GM12878 (cell line): ENCODE results near the gene DDAH1. TPM values are rescaled to one million over a fixed set of nuclear protein-coding genes. Genes with fewer than 3 reads are reported as not detected.
"Not testable (repeated sequence)": the region's sequence is repeated elsewhere in the genome, so short reads cannot be mapped to it uniquely, and the experiment has no call there.

Experiments
- ATAC-seq: fragments of 200-7000 bp; cut with Tn5 transposase; 3 replicates; pipeline ENCODE4 v1.9.1; 2020; ENCODE audit warnings: mild to moderate bottlenecking, moderate library complexity
- BruUV-seq: library from RNA; stranded (reverse); fragments of 400-500 nt; replicated peaks from 2 replicates; lab custom pipeline; 2021; lab: Mats Ljungman, UMichigan
- CTCF ChIA-PET: fragments of 300-600 bp; sonication (Branson Sonifier 250); formaldehyde crosslinking; extraction: SDS; loops from one replicate; lab custom pipeline; 2021; ENCODE audit warnings: inconsistent platforms; lab: Yijun Ruan, JAX
- POLR2A ChIA-PET: fragments of 350-600 bp; formaldehyde crosslinking; extraction: SDS; loops from one replicate; lab custom pipeline; 2021; ENCODE audit warnings: inconsistent platforms; lab: Charles Lee
- RAD21 ChIA-PET: fragments of 300-600 bp; sonication (Branson Sonifier 250); formaldehyde crosslinking; loops from one replicate; lab custom pipeline; 2023; ENCODE audit warnings: antibody characterized with exemption; ENCODE audit not compliant: unreplicated experiment; lab: Charles Lee
- SMC1A ChIA-PET: fragments of 300-600 bp; sonication (Branson Sonifier 250); formaldehyde crosslinking; loops from one replicate; lab custom pipeline; 2023; ENCODE audit not compliant: unreplicated experiment, uncharacterized antibody; lab: Charles Lee
- DNase-seq: peaks from one replicate; pipeline ENCODE4 v3.0.0-alpha.2; 2011; ENCODE audit warnings: low read depth, low spot score
- FAIRE-seq: peaks from 3 replicates; lab custom pipeline; 2011; peaks lifted over from hg19 to GRCh38; lab: Jason Lieb, UNC
- H2AFZ ChIP-seq: 2 replicates; pipeline ENCODE4 v1.6.0; 2011; ENCODE audit warnings: low read depth, low read length, control low read depth; ENCODE audit not compliant: control insufficient read depth
- H3K27ac ChIP-seq: 2 replicates; pipeline ENCODE4 v1.5.1; 2011; ENCODE audit warnings: control low read depth; ENCODE audit not compliant: control insufficient read depth, insufficient read depth
- H3K27me3 ChIP-seq, 2 experiments: replicated peaks in 1 of 2; 2 replicates each; pipeline versions ENCODE4 v1.6.0 to v1.6.1; 2011; ENCODE audit warnings: low read length in 1 of 2; ENCODE audit not compliant: control insufficient read depth in 2 of 2, insufficient read depth in 2 of 2
- H3K36me3 ChIP-seq, 2 experiments: 2 replicates each; pipeline ENCODE4 v1.5.1; 2011; ENCODE audit warnings: low read length in 1 of 2; ENCODE audit not compliant: control insufficient read depth in 2 of 2, insufficient read depth in 2 of 2
- H3K4me1 ChIP-seq: 2 replicates; pipeline ENCODE4 v1.6.1; 2011; ENCODE audit warnings: mild to moderate bottlenecking, low read length, moderate library complexity, mixed read lengths; ENCODE audit not compliant: control insufficient read depth, insufficient read depth
- H3K4me2 ChIP-seq: 2 replicates; pipeline ENCODE4 v1.6.0; 2011; ENCODE audit warnings: control low read depth; ENCODE audit not compliant: control insufficient read depth, insufficient read depth
- H3K4me3 ChIP-seq: fragments of 200-600 bp; sonication (generic); 2 replicates; pipeline ENCODE4 v1.5.1; 2016
- H3K79me2 ChIP-seq: 2 replicates; pipeline ENCODE4 v1.6.0; 2011; ENCODE audit warnings: low read length; ENCODE audit not compliant: control insufficient read depth, insufficient read depth
- H3K9ac ChIP-seq: 2 replicates; pipeline ENCODE4 v1.8.0; 2011; ENCODE audit warnings: low read length, control low read depth, mixed read lengths; ENCODE audit not compliant: control insufficient read depth, insufficient read depth
- H3K9me3 ChIP-seq: replicated peaks from 3 replicates; pipeline ENCODE4 v1.5.1; 2011; ENCODE audit warnings: mild to moderate bottlenecking, low read length; ENCODE audit not compliant: control insufficient read depth, insufficient read depth
- H4K20me1 ChIP-seq: 2 replicates; pipeline ENCODE4 v1.6.0; 2011; ENCODE audit not compliant: control insufficient read depth, insufficient read depth
- BRCA1 ChIP-seq: IDR thresholded peaks from 2 replicates; pipeline ENCODE4 v1.6.1; 2011; ENCODE audit warnings: low read depth, low read length, improper control_type of control experiment
- EED ChIP-seq: sonication (generic); IDR thresholded peaks from 2 replicates; pipeline ENCODE4 v1.6.1; 2016; ENCODE audit warnings: antibody characterized with exemption, low read depth
- MEF2B ChIP-seq: fragments of 450-650 bp; IDR thresholded peaks from 2 replicates; pipeline ENCODE4 v1.6.1; 2018; ENCODE audit warnings: mild to moderate bottlenecking, moderate library complexity; ENCODE audit not compliant: partially characterized antibody, poor library complexity, severe bottlenecking
- MYB ChIP-seq: fragments of 150-350 bp; IDR thresholded peaks from 2 replicates; pipeline ENCODE4 v1.6.1; 2014; ENCODE audit warnings: mild to moderate bottlenecking, low read depth, low read length, borderline replicate concordance
- NBN ChIP-seq: fragments of 450-650 bp; IDR thresholded peaks from 2 replicates; pipeline ENCODE4 v1.6.1; 2016
- NFIC ChIP-seq: IDR thresholded peaks from 2 replicates; pipeline ENCODE4 v1.6.1; 2012; ENCODE audit warnings: low read depth, mild to moderate bottlenecking, inconsistent platforms, low read length, moderate library complexity
- RBBP5 ChIP-seq: fragments of 200-600 bp; sonication (generic); conservative IDR thresholded peaks from 2 replicates; pipeline ENCODE4 v1.6.1; 2016
- RCOR1 ChIP-seq: conservative IDR thresholded peaks from 2 replicates; pipeline ENCODE4 v1.6.1; 2012; ENCODE audit warnings: low read depth, low read length, improper control_type of control experiment
- SKIL ChIP-seq: fragments of 450-650 bp; IDR thresholded peaks from 2 replicates; pipeline ENCODE4 v1.6.1; 2017; ENCODE audit warnings: mild to moderate bottlenecking, low read depth, inconsistent platforms; ENCODE audit not compliant: poor library complexity, severe bottlenecking
- SUZ12 ChIP-seq: fragments of 200-600 bp; sonication (generic); IDR thresholded peaks from one replicate; pipeline ENCODE4 v1.6.1; 2018; ENCODE audit warnings: antibody characterized with exemption, mild to moderate bottlenecking; ENCODE audit not compliant: unreplicated experiment
- ZNF217 ChIP-seq: fragments of 450-650 bp; IDR thresholded peaks from 2 replicates; pipeline ENCODE4 v1.6.1; 2017; ENCODE audit warnings: antibody characterized with exemption, mild to moderate bottlenecking
- ZNF384 ChIP-seq: IDR thresholded peaks from 2 replicates; pipeline ENCODE4 v1.6.1; 2012; ENCODE audit warnings: low read depth, mild to moderate bottlenecking, low read length, improper control_type of control experiment, borderline replicate concordance
- WGBS: methylation state at CpG from one replicate; pipeline ENCODE4 v1.1.6; 2016; ENCODE audit warnings: low lambda C conversion rate; ENCODE audit not compliant: insufficient replicate concordance, insufficient coverage; ENCODE audit errors: missing lambda C conversion rate; 5-methylcytosine and 5-hydroxymethylcytosine counted together
- in situ Hi-C: fragments of 300-500 bp; cut with MboI; formaldehyde crosslinking; loops from 9 replicates; pipeline ENCODE4 v1.14.3; 2018; ENCODE audit warnings: mixed read lengths
- intact Hi-C: fragments of 100-400 bp; cut with micrococcal nuclease; formaldehyde crosslinking; loops from one replicate; pipeline ENCODE4 v1.14.2; 2022; ENCODE audit not compliant: unreplicated experiment
- polyA plus RNA-seq, 11 experiments: library from polyadenylated mRNA; depleted of rRNA in 4 of 11; unstranded in 6 of 11; stranded (reverse) in 5 of 11; fragments of >200 nt; fragmentation: Nextera tagmentation in 4 of 11; fragmentation: Illumina TruSeq in 1 of 11; extraction: Ambion mirVana in 4 of 11; extraction: Trizol in 1 of 11; gene quantifications; 1 replicate in 1 of 11; 2 replicates in 10 of 11; pipeline versions ENCODE4 v1.2.1 to v1.2.3, GENCODE V29; 2011 to 2016; ENCODE audit warnings: inconsistent platforms in 2 of 11, missing spikeins in 2 of 11, low read depth in 1 of 11
- total RNA-seq, 4 experiments: library from RNA; depleted of rRNA in 3 of 4; stranded (reverse); fragments of >200 nt in 3 of 4; fragmentation: Illumina TruSeq in 1 of 4; extraction: Trizol in 1 of 4; gene quantifications; 2 replicates each; pipeline versions ENCODE4 v1.2.1 to v1.2.3, GENCODE V29; 2013 to 2021

Gene DDAH1
- total and polyA plus RNA-seq, 10 of the 15 experiments (the other 5 are each of a cell fraction or from before 2014, with no cell fraction given): 0.07 to 0.88 (median 0.27) TPM; not detected in 6

- Histone ChIP-seq H3K4me2 (no peak overlapping the region), H3K9me3 (no peaks in the 10 kb centered on the region; the same call in 2 of the 3 replicates), H3K27ac (no peak overlapping the region), H3K36me3 (no peaks in the 10 kb centered on the region), H4K20me1 (no peaks in the 10 kb centered on the region), H3K27me3 (no peaks in the 10 kb centered on the region), H3K4me1 (no peaks in the 10 kb centered on the region), H3K79me2 (no peaks in the 10 kb centered on the region), H2AFZ (no peak overlapping the region), H3K9ac (no peak overlapping the region), H3K4me3 (no peak overlapping the region)
- POLR2A ChIA-PET: no interaction called here
- CTCF ChIA-PET: no interaction called here
- RAD21 ChIA-PET: no interaction called here
- in situ Hi-C loops: no loop called here
- ATAC-seq (no peak), DNase-seq (no peak), FAIRE-seq (no peak)
- no peak for TF ChIP-seq NFIC
- no peak for TF ChIP-seq MYB
- no peak for TF ChIP-seq ZNF384
- no peak for TF ChIP-seq BRCA1
- TF ChIP-seq MEF2B: no peak
- TF ChIP-seq SKIL: no peak
- TF ChIP-seq RCOR1: no peak
- no peak for TF ChIP-seq EED
- no peak for TF ChIP-seq NBN
- no peak for TF ChIP-seq SUZ12
- TF ChIP-seq RBBP5: no peak
- TF ChIP-seq ZNF217: no peak
- intact Hi-C loops: no loop called here
- no TSS peak for BruUV-seq
- 0% methylated on average over 1 of the region's 1 CpG for WGBS
- SMC1A ChIA-PET: no interaction called here
Measured at GRCh38 chr1:85471558-85471957, 6.6 kb upstream of the DDAH1 start.

GRCh38 chr1:85470130-85470529, 5.2 kb upstream of the DDAH1 start:
- ATAC-seq, H3K4me1 ChIP-seq, H4K20me1 ChIP-seq, SMC1A ChIA-PET, H3K79me2 ChIP-seq, H3K9ac ChIP-seq, FAIRE-seq, RAD21 ChIA-PET, BruUV-seq, H2AFZ ChIP-seq, in situ Hi-C loops, POLR2A ChIA-PET, CTCF ChIA-PET, H3K27me3 ChIP-seq, intact Hi-C loops, H3K27ac ChIP-seq, H3K4me3 ChIP-seq, H3K9me3 ChIP-seq, H3K36me3 ChIP-seq, DNase-seq, H3K4me2 ChIP-seq: not testable (repeated sequence)
- 34% methylated on average over 2 of the region's 2 CpGs for WGBS
